ENCODE measurements around the gene SMIM20.

DNA sequence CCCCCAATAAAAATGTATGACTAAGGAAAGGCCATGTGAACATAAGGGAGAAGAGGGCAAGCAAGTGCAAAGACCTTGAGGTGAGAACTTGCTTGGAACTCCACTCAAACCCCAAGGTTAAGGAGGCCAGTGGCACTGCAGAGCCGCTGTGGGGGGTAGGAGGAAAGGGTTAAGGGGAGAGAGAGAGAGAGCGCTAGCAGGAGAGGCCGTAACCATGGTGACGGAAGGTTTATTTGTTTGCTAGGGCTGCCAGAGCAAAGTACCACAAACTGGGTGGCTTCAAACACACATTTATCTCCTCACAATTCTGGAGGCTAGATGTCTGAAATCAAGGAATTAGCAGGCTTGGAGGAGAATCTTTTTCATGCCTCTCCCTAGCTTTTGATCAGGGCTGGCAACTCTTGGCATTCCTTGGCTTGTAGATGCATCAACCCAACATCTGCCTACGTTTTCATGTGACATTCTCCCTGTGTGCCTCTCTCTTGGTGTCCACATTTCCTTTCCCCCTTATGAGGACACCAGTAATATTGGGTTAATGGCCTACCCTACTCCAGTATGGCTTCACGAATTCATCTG, 35.2 kb downstream of the SMIM20 start:
- TF ChIP-seq, protein P1, sequence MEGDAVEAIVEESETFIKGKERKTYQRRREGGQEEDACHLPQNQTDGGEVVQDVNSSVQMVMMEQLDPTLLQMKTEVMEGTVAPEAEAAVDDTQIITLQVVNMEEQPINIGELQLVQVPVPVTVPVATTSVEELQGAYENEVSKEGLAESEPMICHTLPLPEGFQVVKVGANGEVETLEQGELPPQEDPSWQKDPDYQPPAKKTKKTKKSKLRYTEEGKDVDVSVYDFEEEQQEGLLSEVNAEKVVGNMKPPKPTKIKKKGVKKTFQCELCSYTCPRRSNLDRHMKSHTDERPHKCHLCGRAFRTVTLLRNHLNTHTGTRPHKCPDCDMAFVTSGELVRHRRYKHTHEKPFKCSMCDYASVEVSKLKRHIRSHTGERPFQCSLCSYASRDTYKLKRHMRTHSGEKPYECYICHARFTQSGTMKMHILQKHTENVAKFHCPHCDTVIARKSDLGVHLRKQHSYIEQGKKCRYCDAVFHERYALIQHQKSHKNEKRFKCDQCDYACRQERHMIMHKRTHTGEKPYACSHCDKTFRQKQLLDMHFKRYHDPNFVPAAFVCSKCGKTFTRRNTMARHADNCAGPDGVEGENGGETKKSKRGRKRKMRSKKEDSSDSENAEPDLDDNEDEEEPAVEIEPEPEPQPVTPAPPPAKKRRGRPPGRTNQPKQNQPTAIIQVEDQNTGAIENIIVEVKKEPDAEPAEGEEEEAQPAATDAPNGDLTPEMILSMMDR (conservative IDR thresholded peaks at IDR 0.05 in 1 of 2, IDR thresholded peaks at IDR 0.05 in 1 of 2; ENCODE audit: extremely low read depth in 1 of 2, insufficient read depth in 1 of 2, low read depth in 1 of 2, low read length in 2 of 2): no peak
- no peak for TF ChIP-seq EZH2 (IDR thresholded peaks at IDR 0.05; ENCODE audit: borderline replicate concordance, low read length)
